ENCODE data around the gene CDH3.

- TF ChIP-seq CTCF (IDR thresholded peaks at IDR 0.05) (no peak), EP300 (IDR thresholded peaks at IDR 0.05) (no peak), POLR2A (IDR thresholded peaks at IDR 0.05) (no peak)
Observed at GRCh38 chr16:68681038-68681437, 35.9 kb downstream of the CDH3 start.

Data from stomach (tissue), 4 donors.